ENCODE results near the gene PPP6R3.
"Not testable (repeated sequence)": the region's sequence is repeated elsewhere in the genome, so short reads cannot be mapped to it uniquely, and the experiment has no call there.

DNA sequence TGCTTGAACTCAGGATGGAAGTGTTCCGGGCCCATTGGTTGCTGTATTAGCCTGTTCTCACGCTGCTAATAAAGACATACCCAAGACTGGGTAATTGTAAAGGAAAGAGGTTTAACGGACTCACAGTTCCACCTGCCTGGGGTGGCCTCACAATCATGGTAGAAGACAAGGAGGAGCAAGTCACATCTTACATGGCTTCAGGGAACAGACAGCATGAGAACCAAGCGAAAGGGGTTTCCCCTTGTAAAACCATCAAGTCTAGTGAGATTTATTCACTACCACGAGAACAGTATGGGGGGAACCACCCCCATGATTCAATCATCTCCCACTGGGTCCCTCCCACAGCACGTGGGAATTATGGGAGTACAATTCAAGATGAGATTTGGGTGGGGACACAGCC lies 12.6 kb upstream of the PPP6R3 start:
- TF ChIP-seq, protein P1, sequence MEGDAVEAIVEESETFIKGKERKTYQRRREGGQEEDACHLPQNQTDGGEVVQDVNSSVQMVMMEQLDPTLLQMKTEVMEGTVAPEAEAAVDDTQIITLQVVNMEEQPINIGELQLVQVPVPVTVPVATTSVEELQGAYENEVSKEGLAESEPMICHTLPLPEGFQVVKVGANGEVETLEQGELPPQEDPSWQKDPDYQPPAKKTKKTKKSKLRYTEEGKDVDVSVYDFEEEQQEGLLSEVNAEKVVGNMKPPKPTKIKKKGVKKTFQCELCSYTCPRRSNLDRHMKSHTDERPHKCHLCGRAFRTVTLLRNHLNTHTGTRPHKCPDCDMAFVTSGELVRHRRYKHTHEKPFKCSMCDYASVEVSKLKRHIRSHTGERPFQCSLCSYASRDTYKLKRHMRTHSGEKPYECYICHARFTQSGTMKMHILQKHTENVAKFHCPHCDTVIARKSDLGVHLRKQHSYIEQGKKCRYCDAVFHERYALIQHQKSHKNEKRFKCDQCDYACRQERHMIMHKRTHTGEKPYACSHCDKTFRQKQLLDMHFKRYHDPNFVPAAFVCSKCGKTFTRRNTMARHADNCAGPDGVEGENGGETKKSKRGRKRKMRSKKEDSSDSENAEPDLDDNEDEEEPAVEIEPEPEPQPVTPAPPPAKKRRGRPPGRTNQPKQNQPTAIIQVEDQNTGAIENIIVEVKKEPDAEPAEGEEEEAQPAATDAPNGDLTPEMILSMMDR (optimal IDR thresholded peaks at IDR 0.05 in 1 of 3, IDR thresholded peaks at IDR 0.05 in 1 of 3, conservative IDR thresholded peaks at IDR 0.05 in 1 of 3; ENCODE audit: extremely low read depth in 1 of 3, insufficient read depth in 2 of 3, low read length in 3 of 3): not testable (repeated sequence)
- TF ChIP-seq EZH2 (IDR thresholded peaks at IDR 0.05; ENCODE audit: low read length): not testable (repeated sequence)
